ENCODE data around the gene RFC1.

DNA sequence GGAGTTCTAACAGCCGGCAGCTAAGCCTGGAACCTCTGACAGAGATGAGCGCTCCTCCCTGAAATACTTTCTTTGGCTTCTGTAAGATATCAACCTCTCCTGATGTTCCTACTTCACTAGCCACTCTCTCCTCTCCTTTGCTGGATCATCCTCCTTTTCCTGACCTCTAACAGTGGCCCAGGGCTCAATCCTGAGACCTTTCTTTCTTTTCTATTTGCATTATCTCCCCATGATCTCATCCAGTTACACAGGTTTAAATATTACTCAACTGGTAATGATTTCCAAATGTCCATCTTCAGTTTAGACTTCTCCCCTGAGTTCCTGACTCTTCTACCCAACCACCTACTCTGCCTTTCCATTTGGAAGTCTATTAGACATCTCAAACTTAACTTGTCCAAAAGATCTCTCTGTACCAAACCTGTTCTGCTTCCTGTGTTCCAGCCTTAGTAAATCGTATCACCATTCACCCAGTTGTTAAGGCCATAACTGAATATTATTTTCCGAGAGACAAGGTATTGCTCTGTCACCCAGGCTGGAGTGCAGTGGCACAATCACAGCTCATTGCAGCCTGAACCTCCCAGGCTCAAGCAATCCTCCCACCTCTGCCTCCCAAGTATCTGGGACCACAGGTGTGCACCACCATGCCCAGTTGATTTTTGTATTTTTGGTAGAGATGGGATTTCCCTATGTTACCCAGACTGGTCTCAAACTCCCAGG lies 41.1 kb downstream of the RFC1 start:
- TF ChIP-seq TAF1 (IDR thresholded peaks at IDR 0.05; ENCODE audit: borderline replicate concordance, low read depth, low read length) (no peak), POLR2AphosphoS5 (IDR thresholded peaks at IDR 0.05; ENCODE audit: low read depth, low read length) (no peak), RCOR1 (IDR thresholded peaks at IDR 0.05; ENCODE audit: low read length) (no peak), RAD21 (IDR thresholded peaks at IDR 0.05; ENCODE audit: low read length) (no peak), FOXM1 (IDR thresholded peaks at IDR 0.05; ENCODE audit: low read depth) (no peak), ELF1 (IDR thresholded peaks at IDR 0.05) (no peak), NRF1 (IDR thresholded peaks at IDR 0.05; ENCODE audit: low read depth, low read length) (no peak), MXI1 (IDR thresholded peaks at IDR 0.05; ENCODE audit: low read depth, low read length) (no peak), SMC3 (IDR thresholded peaks at IDR 0.05; ENCODE audit: low read depth, low read length) (no peak), TEAD4 (IDR thresholded peaks at IDR 0.05; ENCODE audit: borderline replicate concordance, insufficient read depth) (no peak), CHD2 (IDR thresholded peaks at IDR 0.05; ENCODE audit: low read length, partially characterized antibody) (no peak), PBX3 (IDR thresholded peaks at IDR 0.05) (no peak), YY1 (IDR thresholded peaks at IDR 0.05; ENCODE audit: low read depth) (no peak)
- TF ChIP-seq, protein P1, sequence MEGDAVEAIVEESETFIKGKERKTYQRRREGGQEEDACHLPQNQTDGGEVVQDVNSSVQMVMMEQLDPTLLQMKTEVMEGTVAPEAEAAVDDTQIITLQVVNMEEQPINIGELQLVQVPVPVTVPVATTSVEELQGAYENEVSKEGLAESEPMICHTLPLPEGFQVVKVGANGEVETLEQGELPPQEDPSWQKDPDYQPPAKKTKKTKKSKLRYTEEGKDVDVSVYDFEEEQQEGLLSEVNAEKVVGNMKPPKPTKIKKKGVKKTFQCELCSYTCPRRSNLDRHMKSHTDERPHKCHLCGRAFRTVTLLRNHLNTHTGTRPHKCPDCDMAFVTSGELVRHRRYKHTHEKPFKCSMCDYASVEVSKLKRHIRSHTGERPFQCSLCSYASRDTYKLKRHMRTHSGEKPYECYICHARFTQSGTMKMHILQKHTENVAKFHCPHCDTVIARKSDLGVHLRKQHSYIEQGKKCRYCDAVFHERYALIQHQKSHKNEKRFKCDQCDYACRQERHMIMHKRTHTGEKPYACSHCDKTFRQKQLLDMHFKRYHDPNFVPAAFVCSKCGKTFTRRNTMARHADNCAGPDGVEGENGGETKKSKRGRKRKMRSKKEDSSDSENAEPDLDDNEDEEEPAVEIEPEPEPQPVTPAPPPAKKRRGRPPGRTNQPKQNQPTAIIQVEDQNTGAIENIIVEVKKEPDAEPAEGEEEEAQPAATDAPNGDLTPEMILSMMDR (IDR thresholded peaks at IDR 0.05) = no peak
